Cardiac muscle cell (in vitro differentiated cells and primary cell): ENCODE data around the gene OR4S1. TPM values are rescaled to one million over a fixed set of nuclear protein-coding genes. Genes with fewer than 3 reads are reported as not detected.

Experiments
- DNase-seq, 2 donors: peaks; one replicate each; pipeline versions ENCODE4 v3.0.0 to v3.0.0-alpha.2; 2010 to 2017; ENCODE audit warnings: low read depth in 1 of 2, low spot score in 1 of 2
- H3K27ac ChIP-seq: fragments of 200-600 bp; sonication (generic); 2 replicates; pipeline ENCODE4 v1.5.1; 2016
- H3K27me3 ChIP-seq: fragments of 200-600 bp; sonication (generic); 2 replicates; pipeline ENCODE4 v1.6.0; 2016; ENCODE audit warnings: control low read depth
- H3K36me3 ChIP-seq: fragments of 200-600 bp; sonication (generic); 2 replicates; pipeline ENCODE4 v1.5.1; 2016; ENCODE audit warnings: control low read depth
- H3K4me1 ChIP-seq: fragments of 200-600 bp; sonication (generic); 2 replicates; pipeline ENCODE4 v1.8.1; 2017; ENCODE audit warnings: low read depth, mild to moderate bottlenecking, mixed run types
- H3K4me3 ChIP-seq: fragments of 200-600 bp; sonication (generic); 2 replicates; pipeline ENCODE4 v1.5.1; 2016; ENCODE audit warnings: mild to moderate bottlenecking
- H3K9me3 ChIP-seq: fragments of 200-600 bp; sonication (generic); 2 replicates; pipeline ENCODE4 v1.5.1; 2017; ENCODE audit warnings: low read depth, mild to moderate bottlenecking, control low read depth
- CTCF ChIP-seq: IDR thresholded peaks from 2 replicates; pipeline ENCODE4 v1.5.1; 2012; ENCODE audit warnings: low read depth, mild to moderate bottlenecking, low read length
- polyA plus RNA-seq: library from polyadenylated mRNA; unstranded; fragments of >200 nt; fragmentation: Nextera tagmentation; extraction: Ambion mirVana; gene quantifications from 2 replicates; pipeline ENCODE4 v1.2.1, GENCODE V29; 2016
- total RNA-seq: library from RNA; depleted of rRNA; stranded (reverse); fragments of >200 nt; gene quantifications from 2 replicates; pipeline ENCODE4 v1.2.3, GENCODE V29; 2016

Gene OR4S1
- not detected in 2 replicates for total RNA-seq
- not detected in 2 replicates for polyA plus RNA-seq

- Histone ChIP-seq H3K36me3 (no peaks in the 10 kb centered on the region), H3K9me3 (no peaks in the 10 kb centered on the region), H3K27ac (no peak within 1 kb of the TSS), H3K27me3 (no peaks in the 10 kb centered on the region), H3K4me3 (no peak within 1 kb of the TSS), H3K4me1 (no peaks in the 10 kb centered on the region)
- TF ChIP-seq CTCF: no peak
- no peak for DNase-seq
Measured at GRCh38 chr11:48305923-48306322, at the start of gene OR4S1. OR4S1 (plus strand) TSS chr11:48306223; CDS start chr11:48306223, 0 bp downstream.

GRCh38 chr11:48261600-48261999 is 44.4 kb upstream of the OR4S1 start:
- no peaks in the 10 kb centered on the region for H3K27me3 ChIP-seq
- H3K27ac ChIP-seq: no peak overlapping the region
- H3K4me3 ChIP-seq: no peak overlapping the region
- H3K36me3 ChIP-seq: no peaks in the 10 kb centered on the region
- peaks cover 3% of the 10 kb centered on the region for H3K9me3 ChIP-seq
- H3K4me1 ChIP-seq: no peaks in the 10 kb centered on the region
- no peak for DNase-seq
- no peak for TF ChIP-seq CTCF

- no peaks in the 10 kb centered on the region for H3K36me3 ChIP-seq
- no peak within 1 kb of the TSS for H3K27ac ChIP-seq
- TF ChIP-seq CTCF: no peak
- no peak within 1 kb of the TSS for H3K4me3 ChIP-seq
- H3K27me3 ChIP-seq: no peaks in the 10 kb centered on the region
- DNase-seq: no peak
- H3K9me3 ChIP-seq: no peaks in the 10 kb centered on the region
- no peaks in the 10 kb centered on the region for H3K4me1 ChIP-seq
Measured at GRCh38 chr11:48263423-48263911, 42.6 kb upstream of the OR4S1 start, which contains the start of gene OR4X1. OR4X1 (plus strand) TSS chr11:48263861; CDS start chr11:48263861, 0 bp downstream.

GRCh38 chr11:48270621-48271020 is 35.4 kb upstream of the OR4S1 start:
- no peak for DNase-seq
- no peaks in the 10 kb centered on the region for H3K9me3 ChIP-seq
- no peaks in the 10 kb centered on the region for H3K27me3 ChIP-seq
- H3K4me3 ChIP-seq: no peak overlapping the region
- TF ChIP-seq CTCF: no peak
- H3K36me3 ChIP-seq: no peaks in the 10 kb centered on the region
- no peaks in the 10 kb centered on the region for H3K4me1 ChIP-seq
- no peak overlapping the region for H3K27ac ChIP-seq

- H3K27ac ChIP-seq: no peak overlapping the region
- no peaks in the 10 kb centered on the region for H3K36me3 ChIP-seq
- H3K4me3 ChIP-seq: no peak overlapping the region
- H3K27me3 ChIP-seq: no peaks in the 10 kb centered on the region
- H3K4me1 ChIP-seq: no peaks in the 10 kb centered on the region
- no peak for DNase-seq
- TF ChIP-seq CTCF: no peak
- H3K9me3 ChIP-seq: no peaks in the 10 kb centered on the region
Measured at GRCh38 chr11:48272606-48273005, 33.4 kb upstream of the OR4S1 start.
